OCI-LY3 (cell line): Measurements from ENCODE around the gene SMYD3.

Experiments
- CTCF ChIP-seq: fragments of 200-600, 300-600 bp; sonication (generic); IDR thresholded peaks from 2 replicates; pipeline ENCODE4 v1.5.1; 2014; ENCODE audit warnings: antibody characterized with exemption, low read length, low read depth
- EZH2phosphoT487 ChIP-seq: fragments of 200-600 bp; shearing (Covaris generic); IDR thresholded peaks from 2 replicates; pipeline ENCODE4 v1.6.1; 2018; ENCODE audit warnings: antibody characterized with exemption, mixed run types, low read depth

GRCh38 chr1:246332078-246332477, 175.0 kb downstream of the SMYD3 start:
- TF ChIP-seq EZH2phosphoT487 (no peak), CTCF (no peak)
